Measurements from ENCODE around the gene PRKAR1A. TPM values are rescaled to one million over a fixed set of nuclear protein-coding genes. Genes with fewer than 3 reads are reported as not detected.
A peak's percentile ranks its signal among the peaks of the same experiment; 100 is the strongest.
"Not testable (repeated sequence)": the region's sequence is repeated elsewhere in the genome, so short reads cannot be mapped to it uniquely, and the experiment has no call there.

Gene PRKAR1A
- total RNA-seq, 4 donors from 2014 or later, result 245 to 286 (median 264) TPM

DNA sequence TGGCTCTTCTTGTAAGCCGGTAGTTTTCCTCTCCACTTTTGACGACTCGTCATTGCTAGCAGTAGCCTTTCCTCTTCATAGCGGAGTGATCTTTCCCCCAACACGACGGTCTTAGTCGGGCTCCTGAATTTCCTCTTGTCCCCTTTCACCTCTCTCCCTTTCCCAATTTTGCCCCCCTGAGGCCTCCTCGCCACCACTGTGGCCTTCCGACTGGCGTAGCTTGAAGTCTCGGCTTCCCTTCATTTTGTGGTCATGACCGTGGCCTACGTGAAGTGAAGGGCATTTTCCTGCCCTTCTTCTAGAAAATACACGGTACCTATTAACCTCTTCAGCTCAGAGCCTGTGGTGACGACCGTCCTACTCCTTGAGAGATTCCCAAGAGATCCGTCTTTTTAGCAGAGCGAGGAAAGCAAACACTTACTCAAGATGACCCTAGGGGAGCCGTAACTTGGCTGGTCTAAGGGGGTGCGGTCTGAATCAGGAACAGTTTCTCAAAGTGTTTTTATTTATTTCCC lies 787 bp downstream of the PRKAR1A start:
- peaks cover 39% of the 10 kb centered on the region for H3K4me1 ChIP-seq
- H3K4me3 ChIP-seq, result peak overlapping the region; percentile 95
- peak overlapping the region; percentile 99 for H3K27ac ChIP-seq
- H3K9me3 ChIP-seq, result no peaks in the 10 kb centered on the region
- TF ChIP-seq POLR2A (IDR thresholded peaks at IDR 0.05) (no peak), EP300 (IDR thresholded peaks at IDR 0.05) (no peak), POLR2AphosphoS5 (IDR thresholded peaks at IDR 0.05) (no peak)
- TF ChIP-seq, protein P1, sequence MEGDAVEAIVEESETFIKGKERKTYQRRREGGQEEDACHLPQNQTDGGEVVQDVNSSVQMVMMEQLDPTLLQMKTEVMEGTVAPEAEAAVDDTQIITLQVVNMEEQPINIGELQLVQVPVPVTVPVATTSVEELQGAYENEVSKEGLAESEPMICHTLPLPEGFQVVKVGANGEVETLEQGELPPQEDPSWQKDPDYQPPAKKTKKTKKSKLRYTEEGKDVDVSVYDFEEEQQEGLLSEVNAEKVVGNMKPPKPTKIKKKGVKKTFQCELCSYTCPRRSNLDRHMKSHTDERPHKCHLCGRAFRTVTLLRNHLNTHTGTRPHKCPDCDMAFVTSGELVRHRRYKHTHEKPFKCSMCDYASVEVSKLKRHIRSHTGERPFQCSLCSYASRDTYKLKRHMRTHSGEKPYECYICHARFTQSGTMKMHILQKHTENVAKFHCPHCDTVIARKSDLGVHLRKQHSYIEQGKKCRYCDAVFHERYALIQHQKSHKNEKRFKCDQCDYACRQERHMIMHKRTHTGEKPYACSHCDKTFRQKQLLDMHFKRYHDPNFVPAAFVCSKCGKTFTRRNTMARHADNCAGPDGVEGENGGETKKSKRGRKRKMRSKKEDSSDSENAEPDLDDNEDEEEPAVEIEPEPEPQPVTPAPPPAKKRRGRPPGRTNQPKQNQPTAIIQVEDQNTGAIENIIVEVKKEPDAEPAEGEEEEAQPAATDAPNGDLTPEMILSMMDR (IDR thresholded peaks at IDR 0.05), result no peak
- peaks cover 17% of the 10 kb centered on the region for H3K36me3 ChIP-seq
- WGBS, result under 1% methylated on average over 20 of the region's 20 CpGs
- H3K27me3 ChIP-seq, result no peaks in the 10 kb centered on the region
- peak in 1 of 2 donors; percentile 73 for DNase-seq (ENCODE audit: low spot score in 2 of 2)

DNA sequence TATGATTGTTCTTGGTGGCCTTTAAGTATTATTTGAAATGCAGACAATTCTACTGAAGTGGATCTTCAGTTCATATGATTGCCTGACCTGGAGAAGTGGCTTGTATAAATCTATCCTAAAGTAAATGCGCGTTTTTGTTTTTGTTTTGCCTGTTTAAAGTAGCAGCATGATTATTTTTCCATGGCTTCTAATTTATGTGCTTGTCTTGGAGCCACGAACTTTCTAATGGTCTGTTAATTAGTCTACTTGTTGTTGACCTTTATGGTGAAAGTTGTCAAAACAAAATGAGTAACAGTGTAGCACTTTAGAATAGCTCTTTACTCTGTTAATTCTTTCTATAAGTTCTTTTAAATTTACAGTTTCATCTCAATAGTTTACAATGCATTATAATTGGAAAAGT lies 1.7 kb downstream of the PRKAR1A start:
- peak overlapping the region; percentile 95 for H3K4me3 ChIP-seq
- H3K27ac ChIP-seq, result peak overlapping the region; percentile 99
- no peak for DNase-seq (ENCODE audit: low spot score in 2 of 2)
- TF ChIP-seq EP300 (IDR thresholded peaks at IDR 0.05) (no peak), POLR2AphosphoS5 (IDR thresholded peaks at IDR 0.05) (no peak), POLR2A (IDR thresholded peaks at IDR 0.05) (no peak)
- TF ChIP-seq, protein P1 (IDR thresholded peaks at IDR 0.05), result no peak
- no peaks in the 10 kb centered on the region for H3K27me3 ChIP-seq
- no peaks in the 10 kb centered on the region for H3K9me3 ChIP-seq
- H3K36me3 ChIP-seq, result peaks cover 25% of the 10 kb centered on the region
- peaks cover 39% of the 10 kb centered on the region for H3K4me1 ChIP-seq
- 12% methylated on average over 3 of the region's 3 CpGs for WGBS

DNA sequence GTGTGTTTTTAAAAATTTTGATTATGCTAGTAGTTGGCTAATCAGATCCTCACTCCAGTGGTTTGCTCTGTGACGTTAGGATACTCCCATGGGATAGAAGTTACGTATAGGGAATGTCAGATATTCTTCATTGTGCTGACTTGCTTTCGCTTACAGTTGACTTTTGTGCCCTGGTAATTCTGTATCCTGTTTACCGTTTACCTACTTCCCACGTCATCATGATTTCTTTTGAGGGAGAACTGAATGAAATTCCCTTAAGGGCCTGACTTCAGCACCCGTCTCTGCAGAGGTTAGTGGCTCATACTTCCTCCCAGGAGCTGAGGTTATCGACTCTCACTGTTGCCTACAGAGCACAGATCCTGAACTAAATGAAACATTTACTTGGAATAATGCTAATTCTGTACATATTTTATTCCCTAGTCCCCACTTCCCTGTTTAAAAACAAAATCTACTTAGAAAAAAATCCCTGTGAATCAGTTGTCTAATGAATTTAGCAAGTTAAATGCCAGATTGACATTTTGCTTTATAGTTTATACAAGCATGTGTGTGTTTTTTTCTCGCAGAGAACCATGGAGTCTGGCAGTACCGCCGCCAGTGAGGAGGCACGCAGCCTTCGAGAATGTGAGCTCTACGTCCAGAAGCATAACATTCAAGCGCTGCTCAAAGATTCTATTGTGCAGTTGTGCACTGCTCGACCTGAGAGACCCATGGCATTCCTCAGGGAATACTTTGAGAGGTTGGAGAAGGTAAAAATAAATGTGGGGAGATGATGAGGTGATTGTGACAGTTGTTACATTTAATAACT lies 2.8 kb downstream of the PRKAR1A start:
- peak overlapping the region; percentile 95 for H3K4me3 ChIP-seq
- H3K4me1 ChIP-seq, result peaks cover 42% of the 10 kb centered on the region
- TF ChIP-seq, protein P1 (IDR thresholded peaks at IDR 0.05), result no peak
- no peak for TF ChIP-seq POLR2AphosphoS5 (IDR thresholded peaks at IDR 0.05)
- H3K9me3 ChIP-seq, result no peaks in the 10 kb centered on the region
- H3K36me3 ChIP-seq, result peaks cover 28% of the 10 kb centered on the region
- 37% methylated on average over 15 of the region's 15 CpGs for WGBS
- DNase-seq (ENCODE audit: low spot score in 2 of 2), result no peak
- H3K27ac ChIP-seq, result no peak overlapping the region
- H3K27me3 ChIP-seq, result no peaks in the 10 kb centered on the region

DNA sequence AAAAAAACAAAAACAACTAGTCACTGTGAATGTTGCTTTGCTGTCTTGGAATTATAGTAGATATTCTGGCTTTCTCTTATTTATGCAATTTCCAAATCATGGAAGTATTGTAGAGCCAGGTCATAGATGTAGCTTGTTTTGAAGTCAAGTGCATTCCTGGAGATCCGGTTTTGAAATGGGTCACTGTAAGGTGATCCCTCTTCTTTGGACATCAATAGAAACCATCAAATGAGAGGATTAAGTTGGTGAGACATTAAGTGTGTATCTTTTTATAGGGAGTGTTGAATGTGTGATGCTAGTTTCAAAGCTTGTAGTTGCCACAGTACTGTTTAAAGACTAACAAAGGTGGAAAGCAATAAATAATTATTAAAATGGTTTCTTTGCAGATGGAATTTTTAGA lies 4.5 kb downstream of the PRKAR1A start:
- no peak for DNase-seq (ENCODE audit: low spot score in 2 of 2)
- TF ChIP-seq POLR2A (IDR thresholded peaks at IDR 0.05), result no peak
- TF ChIP-seq EP300 (IDR thresholded peaks at IDR 0.05), result no peak
- Histone ChIP-seq H3K36me3 (peaks cover 28% of the 10 kb centered on the region), H3K27me3 (no peaks in the 10 kb centered on the region), H3K27ac (no peak overlapping the region), H3K4me1 (peaks cover 27% of the 10 kb centered on the region), H3K9me3 (no peaks in the 10 kb centered on the region), H3K4me3 (no peak overlapping the region)
- 98% methylated on average over 1 of the region's 1 CpG for WGBS

DNA sequence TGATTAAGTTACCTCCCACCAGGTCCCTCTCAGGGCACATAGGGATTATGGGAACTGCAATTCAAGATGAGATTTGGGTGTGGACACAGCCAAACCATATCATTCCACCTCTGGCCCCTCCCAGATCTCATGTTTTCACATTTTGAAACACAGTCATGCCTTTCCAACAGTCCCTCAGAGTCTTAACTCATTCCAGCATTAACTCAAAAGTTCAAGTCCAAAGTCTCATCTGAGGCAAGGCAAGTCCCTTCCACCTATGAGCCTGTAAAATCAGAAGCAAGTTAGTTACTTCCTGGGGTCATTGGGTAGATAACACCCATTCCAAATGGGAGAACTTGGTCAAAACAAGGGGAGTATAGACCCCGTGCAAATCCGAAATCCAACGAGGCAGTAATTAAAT lies 5.4 kb downstream of the PRKAR1A start:
- Histone ChIP-seq H3K36me3 (peaks cover 35% of the 10 kb centered on the region), H3K4me1 (peaks cover 27% of the 10 kb centered on the region)
- DNase-seq (ENCODE audit: low spot score in 2 of 2); H3K9me3 ChIP-seq; H3K27me3 ChIP-seq; H3K27ac ChIP-seq; H3K4me3 ChIP-seq: not testable (repeated sequence)
- 92% methylated on average over 3 of the region's 3 CpGs for WGBS

DNA sequence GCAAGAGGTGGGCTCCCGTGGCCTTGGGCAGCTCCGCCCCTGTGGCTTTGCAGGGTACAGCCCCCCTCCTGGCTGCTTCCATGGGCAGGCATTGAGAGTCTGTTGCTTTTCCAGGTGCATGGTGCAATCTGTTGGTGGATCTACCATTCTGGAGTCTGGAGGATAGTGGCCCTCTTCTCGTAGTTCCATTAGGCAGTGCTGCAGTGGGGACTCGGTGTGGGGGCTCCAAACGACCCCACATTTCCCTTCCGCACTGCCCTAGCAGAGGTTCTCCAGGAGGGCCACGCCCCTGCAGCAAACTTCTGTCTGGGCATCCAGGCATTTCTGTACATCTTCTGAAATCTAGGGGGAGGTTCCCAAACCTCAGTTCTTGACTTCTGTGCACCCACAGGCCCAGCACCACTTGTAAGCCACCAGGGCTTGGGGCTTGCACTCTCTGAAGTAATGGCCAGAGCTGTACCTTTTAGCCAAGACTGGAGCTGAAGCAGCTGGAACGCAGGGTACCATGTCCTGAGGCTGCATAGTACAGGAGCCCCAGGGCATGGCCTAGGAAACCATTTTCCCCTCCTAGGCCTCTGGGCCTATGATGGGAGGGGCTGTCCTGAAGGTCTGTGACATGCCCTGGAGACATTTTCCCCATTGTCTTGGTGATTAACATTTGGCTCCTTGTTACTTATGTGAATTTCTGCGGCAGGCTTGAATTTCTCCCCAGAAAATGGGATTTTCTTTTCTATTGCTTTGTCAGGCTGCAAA lies 6.0 kb downstream of the PRKAR1A start:
- Histone ChIP-seq H3K27ac (no peak overlapping the region), H3K4me1 (peaks cover 27% of the 10 kb centered on the region), H3K4me3 (no peak overlapping the region), H3K36me3 (peaks cover 41% of the 10 kb centered on the region), H3K27me3 (no peaks in the 10 kb centered on the region), H3K9me3 (no peaks in the 10 kb centered on the region)
- 96% methylated on average over 5 of the region's 9 CpGs for WGBS
- no peak for DNase-seq (ENCODE audit: low spot score in 2 of 2)
- TF ChIP-seq POLR2A (IDR thresholded peaks at IDR 0.05) (no peak), EP300 (IDR thresholded peaks at IDR 0.05) (no peak), POLR2AphosphoS5 (IDR thresholded peaks at IDR 0.05) (no peak)
- TF ChIP-seq, protein P1 (IDR thresholded peaks at IDR 0.05), result no peak

DNA sequence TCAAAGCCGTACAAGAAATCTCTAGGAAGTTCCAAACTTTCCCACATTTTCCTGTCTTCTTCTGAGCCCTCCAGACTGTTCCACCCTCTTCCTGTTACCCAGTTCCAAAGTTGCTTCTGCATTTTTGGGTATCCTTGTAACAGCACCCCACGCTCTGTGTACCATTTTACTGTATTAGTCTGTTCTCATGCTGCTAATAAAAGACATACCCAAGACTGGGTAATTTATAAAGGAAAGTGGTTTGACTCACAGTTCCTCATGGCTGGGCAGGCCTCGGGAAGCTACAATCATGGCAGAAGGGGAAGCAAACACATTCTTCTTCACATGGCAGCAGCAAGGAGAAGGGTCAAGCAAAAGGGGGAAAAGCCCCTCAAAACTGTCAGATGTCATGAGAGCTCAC lies 6.8 kb downstream of the PRKAR1A start:
- H3K4me3 ChIP-seq; DNase-seq (ENCODE audit: low spot score in 2 of 2); H3K27ac ChIP-seq; H3K27me3 ChIP-seq; H3K9me3 ChIP-seq: not testable (repeated sequence)
- WGBS, result 83% methylated on average over 3 of the region's 3 CpGs
- peaks cover 21% of the 10 kb centered on the region for H3K4me1 ChIP-seq
- H3K36me3 ChIP-seq, result peaks cover 50% of the 10 kb centered on the region

Measured in suprapubic skin (tissue), 4 donors.